22Rv1 (cell line): ENCODE results near the gene CLEC7A.

Source experiments
- ZFX ChIP-seq: fragments of 450-650 bp; IDR thresholded peaks from 2 replicates; pipeline ENCODE4 v1.6.1; 2017; ENCODE audit warnings: antibody characterized with exemption, borderline replicate concordance
- TF ChIP-seq, protein P1 (sequence below): fragments of 450-650 bp; IDR thresholded peaks from 2 replicates; pipeline ENCODE4 v1.5.1; 2017; ENCODE audit warnings: mild to moderate bottlenecking

DNA sequence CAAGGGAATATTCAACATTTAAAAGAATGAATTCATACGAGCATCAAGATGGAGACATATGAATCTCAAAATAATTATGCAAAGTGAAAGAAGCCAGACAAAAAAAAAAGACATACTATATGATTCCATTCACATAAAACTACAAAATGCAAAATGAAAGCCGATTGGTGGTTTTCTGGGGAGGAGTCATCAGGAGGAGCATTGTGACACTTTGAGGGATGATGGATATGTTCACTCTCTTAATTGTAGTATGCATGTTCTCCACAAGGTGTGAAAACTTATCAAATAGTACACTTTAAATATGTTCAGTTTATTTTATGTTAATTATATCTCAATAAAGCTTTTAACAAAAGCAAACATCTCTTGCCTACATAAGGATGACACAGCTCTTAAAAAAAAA lies 28.4 kb upstream of the CLEC7A start:
- TF ChIP-seq, protein P1, sequence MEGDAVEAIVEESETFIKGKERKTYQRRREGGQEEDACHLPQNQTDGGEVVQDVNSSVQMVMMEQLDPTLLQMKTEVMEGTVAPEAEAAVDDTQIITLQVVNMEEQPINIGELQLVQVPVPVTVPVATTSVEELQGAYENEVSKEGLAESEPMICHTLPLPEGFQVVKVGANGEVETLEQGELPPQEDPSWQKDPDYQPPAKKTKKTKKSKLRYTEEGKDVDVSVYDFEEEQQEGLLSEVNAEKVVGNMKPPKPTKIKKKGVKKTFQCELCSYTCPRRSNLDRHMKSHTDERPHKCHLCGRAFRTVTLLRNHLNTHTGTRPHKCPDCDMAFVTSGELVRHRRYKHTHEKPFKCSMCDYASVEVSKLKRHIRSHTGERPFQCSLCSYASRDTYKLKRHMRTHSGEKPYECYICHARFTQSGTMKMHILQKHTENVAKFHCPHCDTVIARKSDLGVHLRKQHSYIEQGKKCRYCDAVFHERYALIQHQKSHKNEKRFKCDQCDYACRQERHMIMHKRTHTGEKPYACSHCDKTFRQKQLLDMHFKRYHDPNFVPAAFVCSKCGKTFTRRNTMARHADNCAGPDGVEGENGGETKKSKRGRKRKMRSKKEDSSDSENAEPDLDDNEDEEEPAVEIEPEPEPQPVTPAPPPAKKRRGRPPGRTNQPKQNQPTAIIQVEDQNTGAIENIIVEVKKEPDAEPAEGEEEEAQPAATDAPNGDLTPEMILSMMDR = no peak
- TF ChIP-seq ZFX = no peak
